ENCODE results near the gene SLC8A1. TPM values are rescaled to one million over a fixed set of nuclear protein-coding genes. Genes with fewer than 3 reads are reported as not detected.

Gene SLC8A1
- total RNA-seq, 2 experiments from 2014 or later = 0.44 to 1.1 TPM

GRCh38 chr2:40373111-40373510 is 78.8 kb downstream of the SLC8A1 start:
- no peaks in the 10 kb centered on the region for H3K4me1 Mint-ChIP-seq
- H3K27ac Mint-ChIP-seq = no peak overlapping the region
- DNase-seq = no peak
- no peak for ATAC-seq
- no peaks in the 10 kb centered on the region for H3K9me3 Mint-ChIP-seq (ENCODE audit: low read depth)
- no peak overlapping the region for H3K4me3 Mint-ChIP-seq
- H3K36me3 Mint-ChIP-seq = no peaks in the 10 kb centered on the region
- CTCF ChIA-PET = no interaction called here
- H3K27me3 Mint-ChIP-seq = no peaks in the 10 kb centered on the region

GRCh38 chr2:40372283-40372985 is 79.5 kb downstream of the SLC8A1 start:
- no peak for ATAC-seq
- CTCF ChIA-PET = no interaction called here
- no peaks in the 10 kb centered on the region for H3K27me3 Mint-ChIP-seq
- no peaks in the 10 kb centered on the region for H3K4me1 Mint-ChIP-seq
- H3K27ac Mint-ChIP-seq = no peak overlapping the region
- no peaks in the 10 kb centered on the region for H3K36me3 Mint-ChIP-seq
- no peak for DNase-seq
- no peaks in the 10 kb centered on the region for H3K9me3 Mint-ChIP-seq (ENCODE audit: low read depth)
- no peak overlapping the region for H3K4me3 Mint-ChIP-seq

- no peak overlapping the region for H3K4me3 Mint-ChIP-seq
- CTCF ChIA-PET = no interaction called here
- DNase-seq = no peak
- H3K36me3 Mint-ChIP-seq = no peaks in the 10 kb centered on the region
- no peak for ATAC-seq
- no peaks in the 10 kb centered on the region for H3K4me1 Mint-ChIP-seq
- H3K27me3 Mint-ChIP-seq = no peaks in the 10 kb centered on the region
- H3K27ac Mint-ChIP-seq = no peak overlapping the region
- no peaks in the 10 kb centered on the region for H3K9me3 Mint-ChIP-seq (ENCODE audit: low read depth)
Measured at GRCh38 chr2:40371525-40372282, 80.2 kb downstream of the SLC8A1 start.

GRCh38 chr2:40370007-40370395 is 81.9 kb downstream of the SLC8A1 start:
- Mint-ChIP-seq H3K27ac (no peak overlapping the region), H3K4me3 (no peak overlapping the region), H3K9me3 (ENCODE audit: low read depth) (no peaks in the 10 kb centered on the region), H3K36me3 (no peaks in the 10 kb centered on the region), H3K4me1 (no peaks in the 10 kb centered on the region), H3K27me3 (no peaks in the 10 kb centered on the region)
- CTCF ChIA-PET = no interaction called here
- ATAC-seq (no peak), DNase-seq (no peak)

GRCh38 chr2:40369267-40370006 is 82.5 kb downstream of the SLC8A1 start:
- Mint-ChIP-seq H3K4me1 (no peaks in the 10 kb centered on the region), H3K36me3 (no peaks in the 10 kb centered on the region), H3K4me3 (no peak overlapping the region), H3K27ac (no peak overlapping the region), H3K9me3 (ENCODE audit: low read depth) (no peaks in the 10 kb centered on the region), H3K27me3 (no peaks in the 10 kb centered on the region)
- ATAC-seq = no peak
- DNase-seq = no peak
- CTCF ChIA-PET = no interaction called here

- no peaks in the 10 kb centered on the region for H3K36me3 Mint-ChIP-seq
- no peak for ATAC-seq
- H3K27ac Mint-ChIP-seq = no peak overlapping the region
- no peaks in the 10 kb centered on the region for H3K27me3 Mint-ChIP-seq
- H3K9me3 Mint-ChIP-seq (ENCODE audit: low read depth) = no peaks in the 10 kb centered on the region
- CTCF ChIA-PET = no interaction called here
- DNase-seq = no peak
- H3K4me1 Mint-ChIP-seq = no peaks in the 10 kb centered on the region
- no peak overlapping the region for H3K4me3 Mint-ChIP-seq
Measured at GRCh38 chr2:40367652-40368051, 84.2 kb downstream of the SLC8A1 start.

- no peak for ATAC-seq
- Mint-ChIP-seq H3K4me3 (no peak overlapping the region), H3K36me3 (no peaks in the 10 kb centered on the region), H3K9me3 (ENCODE audit: low read depth) (no peaks in the 10 kb centered on the region), H3K27me3 (no peaks in the 10 kb centered on the region), H3K4me1 (no peaks in the 10 kb centered on the region), H3K27ac (no peak overlapping the region)
- no peak for DNase-seq
- CTCF ChIA-PET = no interaction called here
Measured at GRCh38 chr2:40367032-40367431, 84.9 kb downstream of the SLC8A1 start.

- no peaks in the 10 kb centered on the region for H3K27me3 Mint-ChIP-seq
- H3K4me3 Mint-ChIP-seq = no peak overlapping the region
- H3K9me3 Mint-ChIP-seq (ENCODE audit: low read depth) = no peaks in the 10 kb centered on the region
- CTCF ChIA-PET = no interaction called here
- H3K4me1 Mint-ChIP-seq = no peaks in the 10 kb centered on the region
- H3K27ac Mint-ChIP-seq = no peak overlapping the region
- ATAC-seq (no peak), DNase-seq (no peak)
- H3K36me3 Mint-ChIP-seq = no peaks in the 10 kb centered on the region
Measured at GRCh38 chr2:40364151-40364874, 87.6 kb downstream of the SLC8A1 start.

- H3K36me3 Mint-ChIP-seq = no peaks in the 10 kb centered on the region
- no peaks in the 10 kb centered on the region for H3K9me3 Mint-ChIP-seq (ENCODE audit: low read depth)
- CTCF ChIA-PET = no interaction called here
- ATAC-seq (no peak), DNase-seq (no peak)
- no peak overlapping the region for H3K4me3 Mint-ChIP-seq
- H3K27ac Mint-ChIP-seq = no peak overlapping the region
- no peaks in the 10 kb centered on the region for H3K27me3 Mint-ChIP-seq
- H3K4me1 Mint-ChIP-seq = no peaks in the 10 kb centered on the region
Measured at GRCh38 chr2:40363631-40364030, 88.3 kb downstream of the SLC8A1 start.

- no peaks in the 10 kb centered on the region for H3K9me3 Mint-ChIP-seq (ENCODE audit: low read depth)
- H3K4me3 Mint-ChIP-seq = no peak overlapping the region
- H3K4me1 Mint-ChIP-seq = no peaks in the 10 kb centered on the region
- H3K36me3 Mint-ChIP-seq = no peaks in the 10 kb centered on the region
- DNase-seq = no peak
- no peaks in the 10 kb centered on the region for H3K27me3 Mint-ChIP-seq
- H3K27ac Mint-ChIP-seq = no peak overlapping the region
- no peak for ATAC-seq
- CTCF ChIA-PET = no interaction called here
Measured at GRCh38 chr2:40363231-40363630, 88.7 kb downstream of the SLC8A1 start.

GRCh38 chr2:40361478-40361877 is 90.4 kb downstream of the SLC8A1 start:
- Mint-ChIP-seq H3K36me3 (no peaks in the 10 kb centered on the region), H3K27ac (no peak overlapping the region), H3K4me3 (no peak overlapping the region), H3K27me3 (no peaks in the 10 kb centered on the region), H3K9me3 (ENCODE audit: low read depth) (no peaks in the 10 kb centered on the region), H3K4me1 (no peaks in the 10 kb centered on the region)
- ATAC-seq = no peak
- CTCF ChIA-PET = interaction anchor here (1.4 kb wide), 1 partner anchor 11 kb away, joined by 3 read pairs; no protein-coding TSS in a partner anchor
- DNase-seq = no peak

GRCh38 chr2:40360652-40361051 is 91.2 kb downstream of the SLC8A1 start:
- Mint-ChIP-seq H3K4me3 (no peak overlapping the region), H3K9me3 (ENCODE audit: low read depth) (no peaks in the 10 kb centered on the region), H3K4me1 (no peaks in the 10 kb centered on the region), H3K27me3 (no peaks in the 10 kb centered on the region), H3K36me3 (no peaks in the 10 kb centered on the region), H3K27ac (no peak overlapping the region)
- DNase-seq (no peak), ATAC-seq (no peak)
- CTCF ChIA-PET = interaction anchor here (1.4 kb wide), 1 partner anchor 10 kb away, joined by 3 read pairs; no protein-coding TSS in a partner anchor

- DNase-seq (no peak), ATAC-seq (no peak)
- CTCF ChIA-PET = no interaction called here
- H3K27me3 Mint-ChIP-seq = no peaks in the 10 kb centered on the region
- H3K27ac Mint-ChIP-seq = no peak overlapping the region
- no peaks in the 10 kb centered on the region for H3K9me3 Mint-ChIP-seq (ENCODE audit: low read depth)
- H3K4me3 Mint-ChIP-seq = no peak overlapping the region
- H3K4me1 Mint-ChIP-seq = no peaks in the 10 kb centered on the region
- H3K36me3 Mint-ChIP-seq = no peaks in the 10 kb centered on the region
Measured at GRCh38 chr2:40359811-40360210, 92.1 kb downstream of the SLC8A1 start.

All from activated CD8-positive, alpha-beta memory T cell treated with anti-CD3 and anti-CD28 coated beads, Interleukin-2, amount 10 ng/mL, durations not matched to agents 7 days and 5 days (primary cell).